ENCODE data around the gene ATOSB.

The ATOSB gene

DNA sequence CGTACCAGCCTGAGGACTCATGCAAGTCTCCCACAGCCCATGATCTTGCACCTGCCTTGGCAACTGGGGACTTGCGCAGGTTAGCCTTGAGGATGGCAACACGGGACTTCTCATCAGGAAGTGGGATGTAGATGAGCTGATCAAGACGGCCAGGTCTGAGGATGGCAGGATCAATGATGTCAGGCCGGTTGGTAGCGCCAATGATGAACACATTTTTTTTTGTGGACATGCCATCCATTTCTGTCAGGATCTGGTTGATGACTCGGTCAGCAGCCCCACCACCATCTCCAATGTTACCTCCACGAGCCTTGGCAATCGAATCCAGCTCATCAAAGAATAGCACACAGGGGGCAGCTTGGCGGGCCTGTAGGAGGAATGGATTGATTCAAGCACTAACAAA is 56.2 kb downstream of the ATOSB start:
- H3K36me3 ChIP-seq (ENCODE audit: control insufficient read depth in 2 of 2, insufficient read depth in 1 of 2, low read length in 2 of 2) = peaks cover 64 to 99% of the 10 kb centered on the region in 2 experiments
- H3K27ac ChIP-seq (ENCODE audit: extremely low read depth, low read depth, low read length) = no peak overlapping the region
- ChIA-PET CTCF (interaction anchor here (0.8 to 1.2 kb wide), 2 partner anchors 9 to 34 kb away, joined by 3 to 4 read pairs; no protein-coding TSS in a partner anchor), POLR2A (interaction anchor here (1.1 to 5.9 kb wide), 2 partner anchors 12 to 20 kb away, joined by 4 to 27 read pairs; partner anchors contain the start of genes FANCG and VCP)
- H3K9me3 ChIP-seq (ENCODE audit: control insufficient read depth, insufficient read depth, low read depth, low read length) = no peaks in the 10 kb centered on the region
- H3K4me1 ChIP-seq (ENCODE audit: control insufficient read depth, insufficient read depth, low read length) = no peaks in the 10 kb centered on the region
- TF ChIP-seq ZNF473 (tag by site-specific recombination; IDR thresholded peaks at IDR 0.05) (no peak), ZNF404 (tag by site-specific recombination; IDR thresholded peaks at IDR 0.05) (no peak), BCL11B (tag by site-specific recombination; IDR thresholded peaks at IDR 0.05; ENCODE audit: low read depth) (no peak), ZNF266 (tag by site-specific recombination; IDR thresholded peaks at IDR 0.05; ENCODE audit: low read depth) (no peak), ZNF596 (tag by site-specific recombination; IDR thresholded peaks at IDR 0.05) (no peak), ZEB2 (tag by site-specific recombination; IDR thresholded peaks at IDR 0.05) (no peak), ZNF658 (tag by site-specific recombination; IDR thresholded peaks at IDR 0.05) (no peak), ZNF211 (tag by site-specific recombination; IDR thresholded peaks at IDR 0.05; ENCODE audit: low read depth) (no peak), ZNF433 (tag by site-specific recombination; IDR thresholded peaks at IDR 0.05; ENCODE audit: low read depth) (no peak)
- TF ChIP-seq, protein P1, sequence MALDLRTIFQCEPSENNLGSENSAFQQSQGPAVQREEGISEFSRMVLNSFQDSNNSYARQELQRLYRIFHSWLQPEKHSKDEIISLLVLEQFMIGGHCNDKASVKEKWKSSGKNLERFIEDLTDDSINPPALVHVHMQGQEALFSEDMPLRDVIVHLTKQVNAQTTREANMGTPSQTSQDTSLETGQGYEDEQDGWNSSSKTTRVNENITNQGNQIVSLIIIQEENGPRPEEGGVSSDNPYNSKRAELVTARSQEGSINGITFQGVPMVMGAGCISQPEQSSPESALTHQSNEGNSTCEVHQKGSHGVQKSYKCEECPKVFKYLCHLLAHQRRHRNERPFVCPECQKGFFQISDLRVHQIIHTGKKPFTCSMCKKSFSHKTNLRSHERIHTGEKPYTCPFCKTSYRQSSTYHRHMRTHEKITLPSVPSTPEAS (tag by site-specific recombination; IDR thresholded peaks at IDR 0.05) = no peak
- no peak overlapping the region for H3K4me3 ChIP-seq (ENCODE audit: low read depth, low read length)

- TF ChIP-seq ZNF140 (tag by site-specific recombination; IDR thresholded peaks at IDR 0.05) (no peak), ZNF76 (tag by site-specific recombination; IDR thresholded peaks at IDR 0.05; ENCODE audit: borderline replicate concordance, low read depth) (no peak), SETDB1 (IDR thresholded peaks at IDR 0.05; ENCODE audit: insufficient read length, low read length) (no peak), ZBTB48 (tag by site-specific recombination; IDR thresholded peaks at IDR 0.05) (no peak), ZNF221 (tag by site-specific recombination; IDR thresholded peaks at IDR 0.05; ENCODE audit: borderline replicate concordance) (no peak), ZNF133 (tag by site-specific recombination; IDR thresholded peaks at IDR 0.05) (no peak), SCRT2 (tag by site-specific recombination; IDR thresholded peaks at IDR 0.05) (no peak), ZNF433 (tag by site-specific recombination; IDR thresholded peaks at IDR 0.05; ENCODE audit: low read depth) (no peak), BCL11A (tag by site-specific recombination; IDR thresholded peaks at IDR 0.05; ENCODE audit: low read depth) (no peak), ZNF518A (tag by site-specific recombination; conservative IDR thresholded peaks at IDR 0.05; ENCODE audit: low read depth) (no peak), ZNF560 (tag by site-specific recombination; IDR thresholded peaks at IDR 0.05; ENCODE audit: borderline replicate concordance) (no peak), SP3 (tag by site-specific recombination; IDR thresholded peaks at IDR 0.05) (no peak), SP2 (tag by site-specific recombination; IDR thresholded peaks at IDR 0.05) (no peak)
- TF ChIP-seq, protein P2, sequence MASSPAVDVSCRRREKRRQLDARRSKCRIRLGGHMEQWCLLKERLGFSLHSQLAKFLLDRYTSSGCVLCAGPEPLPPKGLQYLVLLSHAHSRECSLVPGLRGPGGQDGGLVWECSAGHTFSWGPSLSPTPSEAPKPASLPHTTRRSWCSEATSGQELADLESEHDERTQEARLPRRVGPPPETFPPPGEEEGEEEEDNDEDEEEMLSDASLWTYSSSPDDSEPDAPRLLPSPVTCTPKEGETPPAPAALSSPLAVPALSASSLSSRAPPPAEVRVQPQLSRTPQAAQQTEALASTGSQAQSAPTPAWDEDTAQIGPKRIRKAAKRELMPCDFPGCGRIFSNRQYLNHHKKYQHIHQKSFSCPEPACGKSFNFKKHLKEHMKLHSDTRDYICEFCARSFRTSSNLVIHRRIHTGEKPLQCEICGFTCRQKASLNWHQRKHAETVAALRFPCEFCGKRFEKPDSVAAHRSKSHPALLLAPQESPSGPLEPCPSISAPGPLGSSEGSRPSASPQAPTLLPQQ (tag by site-specific recombination; IDR thresholded peaks at IDR 0.05) = no peak
- TF ChIP-seq, protein P3, sequence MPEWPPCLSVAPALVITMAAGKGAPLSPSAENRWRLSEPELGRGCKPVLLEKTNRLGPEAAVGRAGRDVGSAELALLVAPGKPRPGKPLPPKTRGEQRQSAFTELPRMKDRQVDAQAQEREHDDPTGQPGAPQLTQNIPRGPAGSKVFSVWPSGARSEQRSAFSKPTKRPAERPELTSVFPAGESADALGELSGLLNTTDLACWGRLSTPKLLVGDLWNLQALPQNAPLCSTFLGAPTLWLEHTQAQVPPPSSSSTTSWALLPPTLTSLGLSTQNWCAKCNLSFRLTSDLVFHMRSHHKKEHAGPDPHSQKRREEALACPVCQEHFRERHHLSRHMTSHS (tag by site-specific recombination; IDR thresholded peaks at IDR 0.05) = no peak
- Histone ChIP-seq H3K27ac (ENCODE audit: extremely low read depth, low read depth, low read length) (no peak overlapping the region), H3K4me1 (ENCODE audit: control insufficient read depth, insufficient read depth, low read length) (no peaks in the 10 kb centered on the region), H3K36me3 (ENCODE audit: control insufficient read depth in 2 of 2, insufficient read depth in 1 of 2, low read length in 2 of 2) (peaks cover 43 to 89% of the 10 kb centered on the region in 2 experiments), H3K4me3 (ENCODE audit: low read depth, low read length) (no peak overlapping the region), H3K9me3 (ENCODE audit: control insufficient read depth, insufficient read depth, low read depth, low read length) (no peaks in the 10 kb centered on the region)
- POLR2A ChIA-PET = interaction anchor here (2.7 kb wide), 1 partner anchor 22 kb away, joined by 7 read pairs; the partner anchor contains the start of gene FANCG
- CTCF ChIA-PET = interaction anchor here (2.0 kb wide), 1 partner anchor 63 kb away, joined by 7 read pairs; no protein-coding TSS in a partner anchor
Observed at GRCh38 chr9:35057271-35057620, 58.4 kb downstream of the ATOSB start.
